ENCODE measurements around the gene FNIP1. TPM values are rescaled to one million over a fixed set of nuclear protein-coding genes. Genes with fewer than 3 reads are reported as not detected.

The FNIP1 gene
- polyA plus RNA-seq, 1 donor from 2014 or later: 18.1 TPM

GRCh38 chr5:131769336-131769735, 27.5 kb downstream of the FNIP1 start:
- H3K9me3 ChIP-seq (ENCODE audit: low read length): no peaks in the 10 kb centered on the region
- H3K4me3 ChIP-seq (ENCODE audit: low read length): no peak overlapping the region
- no peaks in the 10 kb centered on the region for H3K36me3 ChIP-seq (ENCODE audit: insufficient read depth, low read length)
- no peaks in the 10 kb centered on the region for H4K20me1 ChIP-seq (ENCODE audit: insufficient read depth)
- peaks cover 20% of the 10 kb centered on the region for H3K79me2 ChIP-seq (replicated peaks; ENCODE audit: insufficient read depth, low read length)
- H3F3A ChIP-seq (ENCODE audit: insufficient read depth, low read length, poor library complexity, severe bottlenecking): no peaks in the 10 kb centered on the region
- no peak overlapping the region for H3K27ac ChIP-seq (ENCODE audit: low read length)
- H3K9ac ChIP-seq (ENCODE audit: low read length): no peak overlapping the region
- H2AFZ ChIP-seq (ENCODE audit: low read depth, low read length): no peak overlapping the region
- TF ChIP-seq TAF1 (IDR thresholded peaks at IDR 0.05; ENCODE audit: low read depth): no peak
- no peak for TF ChIP-seq MXI1 (conservative IDR thresholded peaks at IDR 0.05; ENCODE audit: poor library complexity, severe bottlenecking)
- no peak for TF ChIP-seq CTCF (IDR thresholded peaks at IDR 0.05; ENCODE audit: poor library complexity, severe bottlenecking)
- TF ChIP-seq EZH2 (IDR thresholded peaks at IDR 0.05; ENCODE audit: borderline replicate concordance, insufficient read depth, low read length, poor library complexity, severe bottlenecking): no peak
- no peak for TF ChIP-seq SMC3 (conservative IDR thresholded peaks at IDR 0.05; ENCODE audit: poor library complexity)
- no peak for TF ChIP-seq RAD21 (conservative IDR thresholded peaks at IDR 0.05)
- H3K4me2 ChIP-seq (ENCODE audit: low read length): no peak overlapping the region
- H3K27me3 ChIP-seq (ENCODE audit: insufficient read depth, low read depth, low read length): no peaks in the 10 kb centered on the region
- H3K9me2 ChIP-seq (ENCODE audit: insufficient read depth, low read length): no peaks in the 10 kb centered on the region

DNA sequence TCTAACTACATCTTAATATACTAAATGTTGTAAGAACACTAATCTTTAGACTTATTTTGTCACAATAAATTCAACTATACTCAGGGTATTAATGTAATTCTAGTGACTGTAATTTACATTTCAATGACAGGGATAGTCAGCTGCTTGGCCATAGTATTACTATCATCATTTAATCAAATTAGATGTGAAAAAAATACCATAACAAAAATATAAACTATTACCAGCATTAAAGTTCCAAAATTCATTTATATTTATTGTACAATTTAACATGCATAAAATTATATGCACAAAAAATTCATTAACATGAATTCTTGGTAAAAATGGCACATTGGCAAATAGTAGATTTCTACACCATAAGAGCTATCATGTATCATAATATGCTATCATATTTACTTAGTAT, 28.9 kb downstream of the FNIP1 start:
- peaks cover 5% of the 10 kb centered on the region for H3K9me3 ChIP-seq (ENCODE audit: low read length)
- no peaks in the 10 kb centered on the region for H3F3A ChIP-seq (ENCODE audit: insufficient read depth, low read length, poor library complexity, severe bottlenecking)
- no peaks in the 10 kb centered on the region for H4K20me1 ChIP-seq (ENCODE audit: insufficient read depth)
- H3K27me3 ChIP-seq (ENCODE audit: insufficient read depth, low read depth, low read length): no peaks in the 10 kb centered on the region
- H3K4me3 ChIP-seq (ENCODE audit: low read length): no peak overlapping the region
- no peaks in the 10 kb centered on the region for H3K36me3 ChIP-seq (ENCODE audit: insufficient read depth, low read length)
- peaks cover 22% of the 10 kb centered on the region for H3K79me2 ChIP-seq (replicated peaks; ENCODE audit: insufficient read depth, low read length)
- no peak overlapping the region for H2AFZ ChIP-seq (ENCODE audit: low read depth, low read length)
- no peak overlapping the region for H3K4me2 ChIP-seq (ENCODE audit: low read length)
- no peaks in the 10 kb centered on the region for H3K9me2 ChIP-seq (ENCODE audit: insufficient read depth, low read length)
- H3K27ac ChIP-seq (ENCODE audit: low read length): no peak overlapping the region
- no peak overlapping the region for H3K9ac ChIP-seq (ENCODE audit: low read length)
- TF ChIP-seq EZH2 (IDR thresholded peaks at IDR 0.05; ENCODE audit: borderline replicate concordance, insufficient read depth, low read length, poor library complexity, severe bottlenecking): no peak
- no peak for TF ChIP-seq MXI1 (conservative IDR thresholded peaks at IDR 0.05; ENCODE audit: poor library complexity, severe bottlenecking)
- TF ChIP-seq CTCF (IDR thresholded peaks at IDR 0.05; ENCODE audit: poor library complexity, severe bottlenecking): no peak
- no peak for TF ChIP-seq TAF1 (IDR thresholded peaks at IDR 0.05; ENCODE audit: low read depth)
- TF ChIP-seq SMC3 (conservative IDR thresholded peaks at IDR 0.05; ENCODE audit: poor library complexity): no peak
- no peak for TF ChIP-seq EP300 (conservative IDR thresholded peaks at IDR 0.05; ENCODE audit: poor library complexity, severe bottlenecking)
- no peak for TF ChIP-seq POLR2AphosphoS5 (IDR thresholded peaks at IDR 0.05)
- no peak for TF ChIP-seq REST (IDR thresholded peaks at IDR 0.05; ENCODE audit: borderline replicate concordance)
- no peak for TF ChIP-seq RAD21 (conservative IDR thresholded peaks at IDR 0.05)

Measured in neural cell (in vitro differentiated cells).